ENCODE results near the gene SPI1. TPM values are rescaled to one million over a fixed set of nuclear protein-coding genes. Genes with fewer than 3 reads are reported as not detected.

The SPI1 gene
- total RNA-seq, 3 donors from 2014 or later (not counting 1 experiment from before 2014, with no cell fraction given), result 15.0 to 65.4 (median 55.4) TPM

- no peaks in the 10 kb centered on the region for H3K36me3 Mint-ChIP-seq
- peaks cover 0 to 26% of the 10 kb centered on the region in 2 donors for H3K4me1 Mint-ChIP-seq
- 89% methylated on average over 31 of the region's 31 CpGs for WGBS (ENCODE audit: insufficient coverage)
Measured at GRCh38 chr11:47415091-47415854, 36.9 kb upstream of the SPI1 start.

GRCh38 chr11:47414685-47415070 is 36.3 kb upstream of the SPI1 start:
- no peak overlapping the region for H3K27ac Mint-ChIP-seq
- Histone ChIP-seq H3K27ac (ENCODE audit: low read length) (no peak overlapping the region), H3K4me3 (ENCODE audit: low read length) (no peak overlapping the region), H3K27me3 (ENCODE audit: control insufficient read depth, insufficient read depth, low read length) (no peaks in the 10 kb centered on the region), H3K4me1 (ENCODE audit: control insufficient read depth, insufficient read depth, low read length) (no peaks in the 10 kb centered on the region), H3K9me3 (ENCODE audit: control insufficient read depth, insufficient read depth, low read length) (no peaks in the 10 kb centered on the region), H3K36me3 (ENCODE audit: control insufficient read depth, insufficient read depth, low read length) (peaks cover 36% of the 10 kb centered on the region)
- H3K9me3 Mint-ChIP-seq, result no peaks in the 10 kb centered on the region
- no peak for ATAC-seq
- intact Hi-C loops (cut with micrococcal nuclease), result no loop called here
- no peak for TF ChIP-seq CTCF (IDR thresholded peaks at IDR 0.05)
- H3K27me3 Mint-ChIP-seq (ENCODE audit: low read depth in 2 of 2), result no peaks in the 10 kb centered on the region
- H3K4me1 Mint-ChIP-seq, result peaks cover 1 to 21% of the 10 kb centered on the region in 2 donors
- H3K36me3 Mint-ChIP-seq, result no peaks in the 10 kb centered on the region
- H3K4me3 Mint-ChIP-seq, result no peak overlapping the region
- 89% methylated on average over 19 of the region's 19 CpGs for WGBS (ENCODE audit: insufficient coverage)
- DNase-seq, result no peak

More at GRCh38 chr11:47415091-47415854, 36.9 kb upstream of the SPI1 start:
- Mint-ChIP-seq H3K27me3 (ENCODE audit: low read depth in 2 of 2) (no peaks in the 10 kb centered on the region), H3K4me3 (no peak overlapping the region), H3K9me3 (no peaks in the 10 kb centered on the region), H3K27ac (peak overlapping the region in 1 of 2 donors; percentile 13)
- H3K27ac ChIP-seq (ENCODE audit: low read length), result no peak overlapping the region
- H3K4me1 ChIP-seq (ENCODE audit: control insufficient read depth, insufficient read depth, low read length), result no peaks in the 10 kb centered on the region
- no peak for TF ChIP-seq CTCF (IDR thresholded peaks at IDR 0.05)
- no peak overlapping the region for H3K4me3 ChIP-seq (ENCODE audit: low read length)
- ATAC-seq (no peak), DNase-seq (no peak)
- no peaks in the 10 kb centered on the region for H3K9me3 ChIP-seq (ENCODE audit: control insufficient read depth, insufficient read depth, low read length)
- intact Hi-C loops (cut with micrococcal nuclease), result no loop called here
- H3K27me3 ChIP-seq (ENCODE audit: control insufficient read depth, insufficient read depth, low read length), result no peaks in the 10 kb centered on the region
- peaks cover 42% of the 10 kb centered on the region for H3K36me3 ChIP-seq (ENCODE audit: control insufficient read depth, insufficient read depth, low read length)

GRCh38 chr11:47413908-47414684 is 35.7 kb upstream of the SPI1 start:
- H3K4me3 ChIP-seq (ENCODE audit: low read length), result no peak overlapping the region
- Mint-ChIP-seq H3K4me1 (peaks cover 7 to 26% of the 10 kb centered on the region in 2 donors), H3K9me3 (no peaks in the 10 kb centered on the region), H3K36me3 (no peaks in the 10 kb centered on the region), H3K4me3 (no peak overlapping the region), H3K27ac (peak overlapping the region in 1 of 2 donors; percentile 57), H3K27me3 (ENCODE audit: low read depth in 2 of 2) (no peaks in the 10 kb centered on the region)
- WGBS (ENCODE audit: insufficient coverage), result 95% methylated on average over 16 of the region's 16 CpGs
- H3K9me3 ChIP-seq (ENCODE audit: control insufficient read depth, insufficient read depth, low read length), result no peaks in the 10 kb centered on the region
- ATAC-seq (no peak), DNase-seq (no peak)
- no peaks in the 10 kb centered on the region for H3K27me3 ChIP-seq (ENCODE audit: control insufficient read depth, insufficient read depth, low read length)
- no peak for TF ChIP-seq CTCF (IDR thresholded peaks at IDR 0.05)
- H3K36me3 ChIP-seq (ENCODE audit: control insufficient read depth, insufficient read depth, low read length), result peaks cover 33% of the 10 kb centered on the region
- intact Hi-C loops (cut with micrococcal nuclease), result no loop called here
- H3K4me1 ChIP-seq (ENCODE audit: control insufficient read depth, insufficient read depth, low read length), result peaks cover 5% of the 10 kb centered on the region
- no peak overlapping the region for H3K27ac ChIP-seq (ENCODE audit: low read length)

Measured in natural killer cell (primary cell).